Dermis microvascular lymphatic vessel endothelial cell (primary cell): ENCODE data around the gene HOXB9. TPM values are rescaled to one million over a fixed set of nuclear protein-coding genes. Genes with fewer than 3 reads are reported as not detected.

ENCODE experiments used
- DNase-seq, 2 donors: peaks; one replicate each; pipeline versions ENCODE4 v3.0.0 to v3.0.0-alpha.2; 2010; ENCODE audit warnings: low read depth in 2 of 2
- total RNA-seq: library from RNA; depleted of rRNA; stranded (reverse); fragments of >200 nt; gene quantifications from 2 replicates; pipeline ENCODE4 v1.2.1, GENCODE V29; 2014

Gene HOXB9
- total RNA-seq, 1 donor from 2014 or later = 0.13 TPM

DNA sequence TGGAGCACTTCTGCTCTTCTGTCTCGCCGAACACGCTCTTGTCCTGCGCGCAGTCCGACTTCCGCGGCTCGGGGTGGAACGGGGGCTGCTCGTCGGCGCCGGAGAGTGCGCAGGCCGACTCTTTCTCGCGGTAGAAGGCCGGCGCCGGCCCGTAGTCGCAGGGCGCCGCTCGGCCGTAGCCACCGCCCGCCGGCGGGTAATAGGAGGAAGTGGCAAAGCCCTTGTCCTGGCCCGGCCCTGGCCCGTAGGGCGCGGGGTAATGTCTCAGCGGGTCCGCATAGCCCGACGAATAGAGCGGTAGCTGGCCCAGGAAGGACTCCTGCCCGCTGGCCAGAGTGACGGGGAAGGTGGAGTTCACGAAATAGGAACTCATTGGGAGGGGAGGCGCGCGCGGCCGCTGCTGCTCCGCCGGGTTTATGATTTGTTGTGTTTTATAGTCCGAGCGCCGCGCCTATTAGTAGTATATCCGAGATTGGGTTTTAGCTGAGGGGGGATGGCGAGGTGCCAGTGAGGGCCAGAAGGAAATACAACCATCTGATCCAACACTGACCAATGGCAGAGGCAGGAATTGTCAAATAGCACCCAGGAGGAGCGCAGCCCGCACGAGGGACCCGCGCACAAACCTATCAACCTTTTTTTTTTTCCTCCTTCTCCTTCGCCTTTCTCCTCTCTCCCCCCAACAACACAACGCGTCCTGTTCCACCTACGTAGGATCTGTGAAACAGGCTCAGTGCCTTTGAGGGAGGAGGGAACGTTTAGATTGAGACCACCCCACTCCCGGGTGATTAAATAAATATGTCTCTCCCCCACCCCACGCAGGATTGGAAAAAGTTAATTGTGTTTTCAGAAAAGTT, 28.2 kb downstream of the HOXB9 start:
- DNase-seq = peak in 1 of 2 donors; percentile 72

DNA sequence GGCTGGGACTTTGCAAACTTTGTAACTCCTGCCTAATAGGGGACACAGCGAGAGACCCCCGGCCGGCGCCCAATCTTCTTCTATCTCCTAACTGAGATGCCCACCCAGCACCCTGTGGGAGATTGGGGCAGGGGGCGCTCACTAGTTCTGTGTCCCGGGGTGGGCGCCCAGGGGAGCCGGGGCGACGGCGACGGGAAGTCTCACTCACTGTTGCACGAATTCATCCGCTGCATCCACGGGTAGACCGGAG, 28.7 kb downstream of the HOXB9 start:
- DNase-seq = no peak

DNA sequence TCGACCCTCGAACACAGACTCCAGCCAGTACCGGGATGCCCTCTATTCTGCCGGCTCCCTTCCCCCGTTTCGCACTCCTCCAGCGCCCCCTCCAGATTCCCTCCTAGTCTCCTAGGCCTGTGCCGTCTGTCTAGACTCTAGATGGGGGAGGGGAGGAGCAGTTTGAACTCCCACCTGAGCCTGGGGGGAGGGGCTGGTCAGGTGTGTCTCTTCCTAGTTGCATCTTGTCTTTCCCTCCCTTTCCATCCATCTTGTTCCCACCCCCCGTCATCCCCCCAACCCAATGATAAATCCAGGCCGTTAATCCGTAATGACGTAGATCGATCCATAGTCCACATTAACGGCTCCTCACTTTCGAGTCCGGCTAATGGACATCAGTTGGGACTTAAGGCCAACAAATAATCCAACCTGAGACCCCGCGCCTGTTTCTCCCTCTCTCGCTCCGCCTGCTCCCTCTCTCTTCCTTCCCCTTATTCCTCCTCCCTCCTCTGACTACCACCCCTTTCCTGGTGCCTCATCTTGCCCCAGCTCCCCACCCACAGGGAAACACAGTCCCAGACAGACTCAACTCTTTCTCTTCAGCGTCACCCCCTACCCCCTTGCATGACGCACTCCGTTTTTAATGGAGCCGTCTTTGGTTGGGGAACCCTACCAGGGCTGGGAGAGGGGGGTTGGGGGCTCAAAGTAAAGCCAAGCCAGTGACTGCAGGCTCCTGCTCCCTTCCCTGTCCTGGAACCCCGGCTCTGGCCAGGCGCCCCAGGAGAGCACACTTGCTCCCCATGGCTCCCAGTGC, 29.2 kb downstream of the HOXB9 start:
- no peak for DNase-seq

DNA sequence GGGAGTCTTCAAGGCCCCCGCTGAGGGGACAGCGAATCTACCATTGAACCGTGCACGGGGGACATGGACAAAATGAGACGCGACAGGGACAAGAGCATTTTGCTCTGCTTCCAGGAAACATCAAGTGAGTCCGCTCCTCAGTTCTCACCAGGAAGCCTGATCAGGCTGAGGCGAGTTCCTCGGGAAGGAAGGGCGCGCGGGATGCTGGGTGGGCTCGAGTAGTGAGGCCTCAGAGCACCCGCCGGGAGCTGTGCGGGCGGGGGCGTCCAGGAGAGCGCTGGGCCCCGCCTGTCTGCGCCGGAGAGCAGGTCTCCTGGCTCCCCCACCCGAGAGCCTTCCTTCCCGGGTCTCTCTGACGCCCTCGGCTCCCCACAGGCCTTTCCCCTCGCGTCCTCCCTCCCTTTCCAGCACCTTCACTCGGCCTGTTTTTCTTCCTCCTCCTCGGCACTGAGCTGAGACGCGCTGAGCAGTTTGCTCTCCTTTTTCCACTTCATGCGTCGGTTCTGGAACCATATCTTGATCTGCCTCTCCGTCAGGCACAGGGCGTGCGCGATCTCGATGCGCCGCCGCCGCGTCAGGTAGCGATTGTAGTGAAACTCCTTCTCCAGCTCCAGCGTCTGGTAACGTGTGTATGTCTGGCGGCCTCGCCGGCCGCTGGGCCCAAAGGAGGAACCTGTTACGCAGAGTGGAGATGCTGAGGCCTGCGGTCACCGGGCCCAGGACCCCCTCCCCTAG, 30.0 kb downstream of the HOXB9 start:
- DNase-seq = no peak

DNA sequence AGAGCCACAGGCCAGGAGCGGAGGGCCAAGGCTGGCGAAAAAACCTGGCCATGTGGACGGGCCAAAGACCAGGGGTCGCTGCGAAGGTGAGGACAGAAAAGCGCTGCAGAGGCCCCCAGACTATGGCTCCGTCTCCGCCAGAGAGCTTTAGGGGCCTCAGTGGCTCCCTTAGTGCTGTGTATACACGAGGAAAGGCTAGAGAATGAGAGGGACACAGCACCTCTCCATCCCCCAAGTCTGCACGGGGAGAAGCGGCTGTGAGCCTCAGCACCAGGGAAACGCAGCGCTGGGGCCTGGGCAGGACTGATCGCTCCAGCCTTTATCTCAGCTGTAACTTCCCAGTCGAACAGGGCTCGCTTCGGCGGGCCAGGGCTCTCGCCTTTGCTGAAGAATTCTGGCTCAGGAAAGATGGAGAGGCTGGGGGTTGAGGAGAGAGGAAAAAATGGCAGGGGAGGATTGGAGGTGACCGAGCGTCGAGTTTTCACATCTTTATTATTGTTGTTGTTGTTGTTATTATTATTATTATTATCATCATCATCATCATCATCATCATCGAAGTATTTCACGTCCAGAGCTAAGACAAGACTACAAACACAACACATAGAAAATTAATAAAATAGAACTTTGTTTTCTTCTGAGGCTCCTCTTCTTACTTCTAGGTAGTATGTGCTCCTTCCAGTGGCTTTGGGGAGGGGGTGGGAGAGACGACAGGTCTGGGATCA, 30.7 kb downstream of the HOXB9 start:
- no peak for DNase-seq

DNA sequence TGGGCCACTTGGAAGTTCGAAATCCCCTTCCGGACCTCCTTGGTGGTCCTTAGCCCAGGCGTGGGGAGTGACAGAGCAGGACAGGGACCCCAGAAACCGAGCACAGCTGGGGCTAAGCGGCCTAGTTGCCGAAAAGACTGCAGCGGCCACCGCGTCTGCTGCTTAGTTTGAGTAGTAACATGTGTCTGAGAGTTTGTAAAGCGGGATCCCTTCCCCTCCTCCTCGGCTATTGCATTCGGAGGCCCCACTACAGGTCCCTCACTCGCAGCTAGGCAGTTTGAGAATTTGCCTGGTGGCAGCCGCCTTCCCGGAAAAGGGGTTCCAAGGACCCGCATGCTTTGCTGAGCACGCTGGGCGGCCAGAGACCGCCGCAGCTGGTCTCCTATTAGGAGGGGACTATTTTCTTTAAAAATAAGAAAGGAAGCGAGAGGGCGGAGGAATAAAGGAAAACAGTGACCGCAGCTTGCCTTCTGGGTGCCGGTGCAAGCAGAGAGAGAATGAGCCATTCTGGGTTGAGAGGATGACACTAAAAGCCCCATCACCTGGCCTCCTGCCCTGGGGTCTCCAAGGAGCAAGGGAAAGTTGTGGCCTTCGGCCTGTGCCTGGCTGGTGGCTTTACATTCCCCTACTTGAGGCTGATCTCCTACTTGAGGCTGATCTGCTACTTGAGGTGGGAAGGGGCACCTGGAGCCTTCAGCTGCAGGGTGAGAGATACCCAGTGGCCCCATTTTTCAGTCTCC, 31.4 kb downstream of the HOXB9 start:
- DNase-seq = no peak

DNA sequence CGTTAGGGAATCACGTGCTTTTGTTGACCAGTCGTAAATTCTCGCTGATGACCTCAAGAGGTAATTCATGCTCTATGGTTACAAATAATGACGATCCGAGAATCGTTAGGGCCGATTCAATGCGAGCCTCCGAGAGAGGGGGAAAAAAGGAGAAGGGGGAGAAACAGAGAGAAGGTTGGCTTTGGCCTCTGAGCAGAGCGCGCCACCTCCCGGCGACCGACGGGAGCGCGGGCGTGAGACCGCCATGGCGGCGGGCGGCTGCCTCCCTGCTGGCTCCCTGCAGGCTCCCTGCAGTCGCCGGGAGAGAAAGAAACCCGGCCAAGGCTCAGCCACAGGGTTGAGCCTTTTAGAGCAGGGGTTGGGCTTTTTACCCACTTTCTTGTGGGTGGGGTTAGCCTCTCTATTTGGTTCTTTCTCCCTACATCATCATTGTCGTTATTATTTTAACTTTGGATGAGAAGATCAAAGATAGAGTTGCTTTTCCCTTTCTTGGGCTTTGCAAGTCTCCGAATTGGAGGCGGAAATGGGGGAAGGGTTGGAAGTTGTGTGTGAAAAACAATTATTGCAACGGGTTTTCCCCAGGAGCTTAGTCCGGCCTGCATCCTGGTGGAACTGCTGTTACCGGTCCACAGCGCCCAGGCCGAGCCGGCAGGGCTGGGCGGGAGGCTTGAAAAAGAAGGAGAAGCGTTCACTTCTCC, 32.2 kb downstream of the HOXB9 start:
- DNase-seq = peak in 1 of 2 donors; percentile 78

DNA sequence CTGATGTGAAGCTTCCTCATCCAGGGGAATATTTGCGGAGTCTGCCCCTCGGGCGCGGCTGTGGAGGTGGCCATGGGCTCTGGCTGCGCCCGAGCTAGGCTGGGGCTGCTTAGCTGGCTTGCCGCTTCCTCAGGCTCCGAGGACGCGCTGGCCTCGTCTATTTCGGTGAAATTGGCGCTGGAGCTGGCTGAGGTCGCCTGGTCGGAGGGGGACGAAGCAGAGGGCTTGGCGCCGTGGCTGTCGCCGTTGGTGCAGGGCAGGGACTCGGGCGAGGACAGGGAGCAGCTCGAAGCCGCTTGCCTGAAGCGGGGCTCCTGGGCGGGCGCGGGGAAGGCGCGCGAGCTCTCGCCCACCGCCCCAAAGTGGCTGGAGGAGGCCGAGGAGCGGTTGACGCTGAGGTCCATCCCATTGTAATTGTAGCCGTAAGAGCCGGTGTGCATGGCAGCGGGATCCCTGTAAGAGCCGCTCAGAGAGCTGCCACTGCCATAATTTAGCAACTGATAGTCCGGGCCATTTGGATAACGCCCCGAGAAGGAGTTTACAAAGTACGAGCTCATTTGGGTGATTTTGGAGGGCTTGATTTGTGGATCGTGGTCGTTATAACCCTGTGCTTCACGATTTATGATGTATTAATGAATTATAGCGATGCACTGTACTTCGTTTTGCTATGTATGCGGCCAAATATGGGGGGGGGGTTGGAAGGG, 32.9 kb downstream of the HOXB9 start, which contains the start of gene HOXB5:
HOXB5 (minus strand) TSS at position 654 of the 704 bp plus-strand sequence; CDS start at position 557, 97 bp downstream.
- DNase-seq = no peak

DNA sequence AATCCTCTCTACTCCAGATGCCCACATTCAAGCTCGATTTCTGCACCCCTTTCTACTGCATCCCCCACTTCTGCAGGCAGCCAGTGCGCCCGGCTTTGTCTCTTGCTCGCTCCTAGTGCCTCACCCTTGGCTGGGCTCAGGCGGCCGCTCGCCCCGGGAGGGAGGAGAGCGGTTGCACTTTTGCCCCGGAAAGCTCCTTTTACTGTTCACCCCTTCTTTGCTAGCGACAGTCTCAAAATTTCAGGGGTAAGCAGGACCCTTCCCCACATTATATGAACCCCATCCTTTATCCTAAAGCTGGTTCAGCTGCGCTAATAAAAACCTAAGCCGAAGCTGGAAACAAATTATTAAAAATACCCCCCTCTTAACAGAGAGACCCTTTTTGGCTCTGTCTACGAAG, 33.6 kb downstream of the HOXB9 start:
- no peak for DNase-seq

DNA sequence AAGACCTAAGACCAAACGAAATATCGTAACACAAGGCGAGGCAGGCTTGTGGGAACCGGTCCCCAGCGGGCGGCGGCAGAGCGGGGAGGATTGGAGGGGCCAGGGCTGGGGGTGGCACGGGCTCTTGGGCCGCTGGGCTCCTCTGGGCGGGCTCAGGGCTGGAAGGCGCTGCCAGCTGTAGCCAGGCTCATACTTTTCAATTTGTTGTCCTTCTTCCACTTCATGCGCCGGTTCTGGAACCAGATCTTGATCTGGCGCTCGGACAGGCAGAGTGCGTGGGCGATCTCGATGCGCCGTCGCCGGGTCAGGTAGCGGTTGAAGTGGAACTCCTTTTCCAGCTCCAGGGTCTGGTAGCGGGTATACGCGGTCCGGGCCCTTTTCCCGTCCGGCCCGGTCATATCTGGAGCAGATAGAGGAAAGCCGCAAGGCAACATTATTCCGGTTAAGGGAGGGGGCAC, 34.1 kb downstream of the HOXB9 start:
- no peak for DNase-seq

DNA sequence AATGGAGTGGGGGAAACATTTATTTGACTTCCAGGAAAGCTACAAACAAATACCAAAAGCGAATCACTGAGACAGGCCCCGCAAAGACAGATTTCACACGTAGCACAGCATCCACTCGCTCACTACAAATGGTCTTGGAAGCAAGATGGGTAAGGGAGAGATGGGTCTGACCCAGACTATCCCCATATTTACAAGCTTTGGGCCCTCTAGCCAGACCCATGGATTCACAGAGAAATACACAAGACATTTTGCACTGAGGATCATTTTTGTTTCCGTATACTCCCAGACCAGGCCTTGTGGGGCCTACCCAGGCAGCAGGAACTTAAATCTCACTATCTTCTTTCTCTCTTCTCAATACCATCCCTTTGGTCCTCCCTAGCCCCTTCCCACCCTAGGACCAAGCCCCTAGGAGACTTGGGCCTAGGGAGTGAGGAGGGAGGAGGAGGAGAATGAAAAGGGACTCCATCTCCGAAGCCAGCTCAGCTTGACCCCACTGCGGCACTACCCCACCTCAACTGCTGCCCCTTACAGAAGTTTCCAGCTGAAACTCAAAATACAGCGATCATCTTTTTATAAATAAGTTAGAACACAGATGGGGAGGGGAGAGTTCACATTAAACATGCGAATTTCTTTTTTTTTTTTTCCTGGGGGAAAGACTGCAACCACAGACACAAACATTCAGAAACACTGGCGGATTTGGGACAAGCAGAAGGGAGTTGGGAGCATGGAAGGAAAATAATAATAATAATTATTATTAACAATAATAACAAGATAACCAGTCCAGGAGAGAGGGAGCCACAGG, 34.7 kb downstream of the HOXB9 start:
- no peak for DNase-seq

DNA sequence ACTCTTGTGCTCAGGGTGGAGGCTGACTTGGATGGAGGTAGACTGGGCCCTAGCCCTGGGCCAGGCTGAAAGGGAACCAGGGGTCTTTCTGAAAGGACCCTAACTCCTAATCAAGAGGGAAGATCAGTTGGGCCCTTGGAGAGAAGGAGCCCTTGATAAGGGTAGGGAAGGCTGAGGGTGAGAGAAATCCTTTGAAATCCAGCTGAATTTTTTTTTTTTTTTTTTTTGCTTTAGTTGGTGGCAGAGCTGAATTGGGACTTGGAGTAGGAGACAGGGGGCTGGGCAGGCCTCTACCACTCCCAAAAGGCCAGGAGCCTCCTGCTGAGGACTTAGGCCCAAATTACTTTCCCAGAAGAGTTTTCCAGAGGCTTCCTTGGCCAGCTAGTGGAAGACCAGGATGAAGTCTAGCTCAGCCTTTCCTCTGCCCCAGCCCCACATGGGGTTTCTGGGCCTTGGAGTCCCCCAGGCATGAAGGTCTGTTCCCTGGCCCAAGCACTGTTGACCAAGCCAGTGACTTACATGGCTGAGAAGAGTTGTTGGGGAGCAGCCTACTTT, 35.5 kb downstream of the HOXB9 start:
- DNase-seq = no peak

DNA sequence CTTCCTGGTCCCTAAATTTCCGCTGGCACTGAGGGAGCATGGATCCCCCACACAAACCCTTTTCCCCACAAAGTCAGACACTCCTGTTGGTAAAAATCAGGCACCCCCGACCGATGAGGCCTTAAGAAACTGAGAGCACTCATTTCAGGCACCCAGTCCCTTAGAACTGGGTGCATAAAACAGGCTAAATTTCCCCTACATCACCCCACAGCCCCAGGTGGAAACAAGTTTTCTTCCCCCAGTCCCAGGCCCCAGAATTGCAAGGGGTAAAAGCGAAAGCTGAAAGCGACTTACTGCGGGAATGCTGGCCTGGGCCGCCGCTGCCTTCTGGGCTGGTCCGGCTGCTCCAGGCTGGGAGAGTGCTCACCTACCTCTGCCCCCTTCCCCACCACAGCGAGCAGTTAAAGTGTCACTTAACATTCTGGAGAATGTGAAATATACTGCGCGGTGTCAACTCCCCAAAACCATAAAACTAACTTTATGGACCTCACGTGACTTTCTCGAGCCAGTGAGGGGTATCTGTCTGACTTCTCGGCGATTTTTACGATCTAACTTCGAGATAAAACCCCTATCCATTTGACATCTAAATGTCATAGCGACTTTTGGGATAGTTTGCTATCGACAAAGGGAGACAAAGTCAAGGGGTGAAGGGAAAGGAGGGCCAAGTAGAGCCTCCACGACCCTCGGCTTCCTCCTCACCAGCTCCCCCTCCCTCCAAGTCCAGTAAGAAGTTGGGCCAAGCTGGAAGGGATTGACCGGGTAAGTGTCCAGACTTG, 36.1 kb downstream of the HOXB9 start, which contains the start of gene HOXB3:
HOXB3 (minus strand) TSS at position 411 of the 776 bp plus-strand sequence. CDS start 37,767 bp downstream, outside the sequence.
- no peak for DNase-seq

DNA sequence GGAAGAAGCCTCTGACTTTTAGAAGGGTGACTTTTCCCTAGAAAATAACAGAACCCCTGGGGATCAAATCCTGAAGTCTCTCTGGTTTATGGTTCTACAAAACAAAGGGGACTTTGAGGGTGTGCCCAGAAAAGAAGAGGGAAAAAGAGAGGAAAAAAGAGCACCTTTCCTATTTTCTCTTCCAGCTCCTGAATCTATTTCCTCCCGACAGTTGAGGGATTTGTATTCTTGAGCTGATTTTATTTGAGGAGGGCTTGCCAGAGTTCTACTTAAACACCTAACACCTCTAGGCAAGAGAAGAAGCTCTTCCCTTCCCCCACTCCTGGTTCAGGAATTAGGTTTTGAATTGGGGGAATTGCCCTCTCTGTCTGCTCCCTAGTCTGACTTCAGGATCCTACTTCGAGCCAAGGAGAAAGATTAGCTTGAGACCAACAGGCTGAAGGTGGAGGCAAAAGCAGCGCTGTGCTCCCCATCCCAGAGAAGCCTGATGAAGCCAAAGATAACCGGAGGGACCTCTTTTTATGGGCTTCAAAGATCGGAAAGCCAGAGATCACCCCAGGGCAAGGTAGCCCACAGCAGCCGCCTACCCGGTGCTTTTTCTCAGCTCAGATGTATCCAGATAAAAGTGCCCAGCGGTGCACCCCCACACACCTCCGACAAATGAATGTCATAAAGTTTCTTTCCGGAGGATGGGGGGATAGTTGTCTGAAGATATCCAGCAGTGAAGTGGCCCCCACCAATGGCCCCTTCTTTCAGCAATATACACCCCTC, 36.9 kb downstream of the HOXB9 start:
- no peak for DNase-seq

DNA sequence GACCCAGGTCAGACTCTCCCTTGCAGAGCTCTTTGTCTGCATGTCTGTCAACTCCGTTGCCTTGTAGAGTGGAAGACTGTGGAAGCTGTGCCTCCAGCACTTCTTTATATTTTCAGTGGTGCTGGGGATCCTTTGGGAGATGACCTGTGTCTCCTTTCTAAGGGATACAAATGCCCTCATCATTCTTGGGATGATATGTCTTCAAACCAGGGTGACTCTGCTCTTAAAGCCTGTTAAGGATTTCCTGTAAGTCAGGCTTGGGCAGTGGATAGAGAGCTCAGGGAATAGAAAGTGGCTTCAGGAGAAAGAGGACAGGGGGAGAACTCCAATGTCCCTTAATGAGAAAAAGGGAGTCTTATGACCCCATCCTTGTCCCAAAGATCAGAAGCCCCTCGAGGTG, 37.6 kb downstream of the HOXB9 start:
- no peak for DNase-seq

DNA sequence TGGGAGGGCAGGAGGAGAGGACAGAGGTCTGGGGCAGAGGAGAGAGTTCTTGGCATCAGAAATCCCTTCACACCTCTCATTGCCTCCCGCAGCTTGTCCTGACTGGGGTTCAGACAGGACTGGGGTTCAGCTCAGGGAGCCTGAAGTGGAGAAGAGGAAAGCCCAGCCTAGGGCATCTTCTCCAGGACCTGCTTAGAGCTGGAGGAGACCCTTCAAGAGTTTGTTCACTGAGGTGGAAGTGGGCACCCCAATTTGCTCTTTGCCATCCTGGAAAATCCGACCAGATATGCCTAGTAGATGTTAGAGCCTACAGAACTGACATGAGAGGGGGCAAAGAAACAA, 38.1 kb downstream of the HOXB9 start:
- DNase-seq = no peak
